SU-DHL-6 (cell line): ENCODE results near the gene POM121L12.

Source experiments
- CTCF ChIP-seq: fragments of 200-600 bp; sonication (generic); IDR thresholded peaks from one replicate; pipeline ENCODE4 v1.5.1; 2017; ENCODE audit warnings: antibody characterized with exemption, mild to moderate bottlenecking, low read length, moderate library complexity; ENCODE audit not compliant: insufficient read depth, poor library complexity, severe bottlenecking
- EZH2phosphoT487 ChIP-seq: fragments of 200-600 bp; sonication (generic), shearing (Covaris generic); conservative IDR thresholded peaks from 2 replicates; pipeline ENCODE4 v1.6.1; 2018; ENCODE audit warnings: mild to moderate bottlenecking, antibody characterized with exemption, low read length, moderate library complexity, mixed read lengths

DNA sequence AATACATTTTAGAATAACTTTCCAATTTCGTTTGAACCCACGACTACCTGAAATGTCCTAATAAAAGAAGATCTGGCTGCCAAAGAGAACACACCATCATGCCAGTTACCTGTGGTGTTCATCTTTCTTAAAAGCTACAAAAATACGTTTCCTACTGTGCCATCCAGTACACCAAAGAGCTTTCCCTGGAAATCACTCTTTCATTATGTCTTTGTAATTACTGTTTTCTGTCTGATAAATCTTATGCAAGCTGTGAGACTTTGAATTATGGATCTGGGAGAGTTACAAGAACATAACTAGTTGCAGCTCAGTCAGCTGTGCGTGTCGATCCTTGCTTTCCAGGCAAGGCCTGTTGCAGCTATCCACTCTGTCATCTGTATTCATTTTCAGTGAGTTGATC lies 12.5 kb upstream of the POM121L12 start:
- TF ChIP-seq CTCF (no peak), EZH2phosphoT487 (no peak)
